Neural cell (in vitro differentiated cells): ENCODE results near the gene GZMM.

Experiments used
- EZH2 ChIP-seq: fragments of 200-600, 300-800 bp; shearing (Covaris generic), sonication (generic); IDR thresholded peaks from 2 replicates; pipeline ENCODE4 v1.6.1; 2014; ENCODE audit warnings: antibody characterized with exemption, low read length, borderline replicate concordance, mild to moderate bottlenecking; ENCODE audit not compliant: insufficient read depth, poor library complexity, severe bottlenecking
- MXI1 ChIP-seq: fragments of 450-650 bp; conservative IDR thresholded peaks from 2 replicates; pipeline ENCODE4 v1.6.1; 2014; ENCODE audit warnings: antibody characterized with exemption, mild to moderate bottlenecking; ENCODE audit not compliant: poor library complexity, severe bottlenecking
- POLR2AphosphoS5 ChIP-seq: IDR thresholded peaks from 2 replicates; pipeline ENCODE4 v1.6.1; 2012
- TAF1 ChIP-seq: IDR thresholded peaks from 2 replicates; pipeline ENCODE4 v1.6.1; 2012; ENCODE audit warnings: low read depth
- TF ChIP-seq, protein P1 (sequence below): fragments of 450-650 bp; IDR thresholded peaks from 2 replicates; pipeline ENCODE4 v1.5.1; 2014; ENCODE audit warnings: antibody characterized with exemption, mild to moderate bottlenecking, moderate library complexity; ENCODE audit not compliant: poor library complexity, severe bottlenecking

DNA sequence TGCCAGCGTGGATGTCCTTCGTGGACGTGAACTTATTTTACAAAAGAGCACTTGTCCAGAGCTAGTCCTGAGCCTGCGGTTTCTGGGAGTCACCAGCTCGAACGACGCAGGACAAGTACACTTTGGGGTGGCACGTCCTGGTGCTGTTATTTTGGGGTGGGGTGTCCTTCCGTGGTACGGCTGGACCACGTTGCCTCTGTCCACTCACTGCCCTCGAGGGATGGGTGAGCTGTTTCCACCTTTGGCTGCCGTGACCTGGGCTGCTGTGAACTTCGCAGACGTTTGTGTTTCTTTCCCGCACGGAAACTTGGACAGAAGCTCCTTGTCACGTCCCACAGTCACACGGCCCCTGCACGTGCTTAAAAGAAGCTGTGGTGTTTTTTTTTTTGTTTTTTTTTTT, 11.0 kb downstream of the GZMM start:
- TF ChIP-seq, protein P1, sequence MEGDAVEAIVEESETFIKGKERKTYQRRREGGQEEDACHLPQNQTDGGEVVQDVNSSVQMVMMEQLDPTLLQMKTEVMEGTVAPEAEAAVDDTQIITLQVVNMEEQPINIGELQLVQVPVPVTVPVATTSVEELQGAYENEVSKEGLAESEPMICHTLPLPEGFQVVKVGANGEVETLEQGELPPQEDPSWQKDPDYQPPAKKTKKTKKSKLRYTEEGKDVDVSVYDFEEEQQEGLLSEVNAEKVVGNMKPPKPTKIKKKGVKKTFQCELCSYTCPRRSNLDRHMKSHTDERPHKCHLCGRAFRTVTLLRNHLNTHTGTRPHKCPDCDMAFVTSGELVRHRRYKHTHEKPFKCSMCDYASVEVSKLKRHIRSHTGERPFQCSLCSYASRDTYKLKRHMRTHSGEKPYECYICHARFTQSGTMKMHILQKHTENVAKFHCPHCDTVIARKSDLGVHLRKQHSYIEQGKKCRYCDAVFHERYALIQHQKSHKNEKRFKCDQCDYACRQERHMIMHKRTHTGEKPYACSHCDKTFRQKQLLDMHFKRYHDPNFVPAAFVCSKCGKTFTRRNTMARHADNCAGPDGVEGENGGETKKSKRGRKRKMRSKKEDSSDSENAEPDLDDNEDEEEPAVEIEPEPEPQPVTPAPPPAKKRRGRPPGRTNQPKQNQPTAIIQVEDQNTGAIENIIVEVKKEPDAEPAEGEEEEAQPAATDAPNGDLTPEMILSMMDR: no peak
- no peak for TF ChIP-seq EZH2
- no peak for TF ChIP-seq MXI1
- TF ChIP-seq TAF1: no peak
- TF ChIP-seq POLR2AphosphoS5: no peak
